T-helper 2 cell treated with Interferon-gamma antibody and Interleukin-4, amounts not matched to agents 5 μg/mL and 100 μg/mL, for 36 hours (primary cell): ENCODE measurements around the gene VCP.
"Not testable (repeated sequence)": the region's sequence is repeated elsewhere in the genome, so short reads cannot be mapped to it uniquely, and the experiment has no call there.

ENCODE experiments used
- DNase-seq: peaks from one replicate; pipeline ENCODE4 v3.0.0; 2021; ENCODE audit warnings: low spot score
- H3K27ac Mint-ChIP-seq: one replicate; pipeline ENCODE4 v1.8.0; 2021; ENCODE audit warnings: mild to moderate bottlenecking, mixed read lengths
- H3K27me3 Mint-ChIP-seq: one replicate; pipeline ENCODE4 v1.8.0; 2021; ENCODE audit warnings: low read depth, mixed read lengths
- H3K36me3 Mint-ChIP-seq: one replicate; pipeline ENCODE4 v1.8.0; 2021; ENCODE audit warnings: low read depth, mixed read lengths
- H3K4me1 Mint-ChIP-seq: one replicate; pipeline ENCODE4 v1.8.0; 2021; ENCODE audit warnings: low read depth, mixed read lengths
- H3K4me3 Mint-ChIP-seq: one replicate; pipeline ENCODE4 v1.8.0; 2022; ENCODE audit warnings: mild to moderate bottlenecking, moderate library complexity, mixed read lengths
- H3K9me3 Mint-ChIP-seq: one replicate; pipeline ENCODE4 v1.8.0; 2021; ENCODE audit warnings: mixed read lengths

The VCP gene

DNA sequence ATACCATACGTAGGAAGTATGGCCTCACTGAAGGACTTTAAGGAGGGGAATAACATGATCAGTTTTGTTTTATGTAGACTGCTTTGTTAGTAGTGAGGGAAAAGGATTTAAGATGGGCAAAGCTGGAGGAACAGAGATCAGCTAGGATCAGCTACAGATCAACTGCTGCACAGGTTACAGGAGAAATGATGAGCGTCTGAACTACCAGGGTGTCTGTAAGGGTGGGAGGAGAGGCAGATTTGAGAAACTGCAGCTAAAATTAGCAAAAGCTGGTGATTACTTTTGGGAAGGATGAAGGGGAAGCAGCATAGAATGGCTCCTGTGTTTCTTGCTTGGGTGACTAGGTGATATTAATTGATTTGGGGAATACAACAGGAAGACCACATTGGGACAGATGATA, 39.3 kb downstream of the VCP start:
- Mint-ChIP-seq H3K9me3 (no peaks in the 10 kb centered on the region), H3K27ac (no peak overlapping the region)

GRCh38 chr9:35029852-35030251, 42.6 kb downstream of the VCP start:
- no peaks in the 10 kb centered on the region for H3K27me3 Mint-ChIP-seq
- H3K27ac Mint-ChIP-seq, result no peak overlapping the region
- DNase-seq, result no peak
- peaks cover 15% of the 10 kb centered on the region for H3K4me1 Mint-ChIP-seq
- H3K9me3 Mint-ChIP-seq, result no peaks in the 10 kb centered on the region
- H3K4me3 Mint-ChIP-seq, result no peak overlapping the region
- H3K36me3 Mint-ChIP-seq, result no peaks in the 10 kb centered on the region

More for the DNA sequence above, 39.3 kb downstream of the VCP start:
- H3K4me1 Mint-ChIP-seq, result peaks cover 8% of the 10 kb centered on the region
- H3K36me3 Mint-ChIP-seq, result no peaks in the 10 kb centered on the region
- no peak for DNase-seq
- H3K4me3 Mint-ChIP-seq, result no peak overlapping the region
- H3K27me3 Mint-ChIP-seq, result no peaks in the 10 kb centered on the region

GRCh38 chr9:35029241-35029640, 43.2 kb downstream of the VCP start:
- DNase-seq, result no peak
- Mint-ChIP-seq H3K27me3 (no peaks in the 10 kb centered on the region), H3K4me3 (no peak overlapping the region), H3K36me3 (no peaks in the 10 kb centered on the region), H3K4me1 (peaks cover 15% of the 10 kb centered on the region), H3K9me3 (no peaks in the 10 kb centered on the region), H3K27ac (no peak overlapping the region)

- Mint-ChIP-seq H3K36me3 (peaks cover 2% of the 10 kb centered on the region), H3K9me3 (no peaks in the 10 kb centered on the region), H3K27me3 (no peaks in the 10 kb centered on the region), H3K4me1 (peaks cover 21% of the 10 kb centered on the region), H3K4me3 (no peak overlapping the region), H3K27ac (no peak overlapping the region)
- DNase-seq, result no peak
Observed at GRCh38 chr9:35028341-35028740, 44.1 kb downstream of the VCP start.

DNA sequence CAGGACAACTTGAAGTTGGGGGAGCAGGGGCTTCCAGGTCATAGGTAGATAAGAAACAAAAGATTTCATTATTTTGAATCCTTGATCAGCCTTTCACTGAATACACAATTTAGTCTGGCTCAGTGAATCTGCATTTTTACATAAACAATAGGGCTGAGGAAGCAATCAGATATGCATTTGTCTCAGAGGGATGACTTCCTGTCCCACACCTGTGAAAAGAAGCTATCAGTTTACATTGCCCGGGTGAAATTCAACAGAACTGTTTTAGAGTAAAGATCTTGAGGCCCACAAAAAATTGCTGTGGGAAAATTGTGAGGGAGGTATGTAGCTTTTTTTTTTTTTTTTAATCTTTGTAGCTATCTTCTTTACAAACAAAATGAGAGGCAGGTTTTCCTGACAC, 44.6 kb downstream of the VCP start:
- peaks cover 2% of the 10 kb centered on the region for H3K36me3 Mint-ChIP-seq
- no peaks in the 10 kb centered on the region for H3K9me3 Mint-ChIP-seq

DNA sequence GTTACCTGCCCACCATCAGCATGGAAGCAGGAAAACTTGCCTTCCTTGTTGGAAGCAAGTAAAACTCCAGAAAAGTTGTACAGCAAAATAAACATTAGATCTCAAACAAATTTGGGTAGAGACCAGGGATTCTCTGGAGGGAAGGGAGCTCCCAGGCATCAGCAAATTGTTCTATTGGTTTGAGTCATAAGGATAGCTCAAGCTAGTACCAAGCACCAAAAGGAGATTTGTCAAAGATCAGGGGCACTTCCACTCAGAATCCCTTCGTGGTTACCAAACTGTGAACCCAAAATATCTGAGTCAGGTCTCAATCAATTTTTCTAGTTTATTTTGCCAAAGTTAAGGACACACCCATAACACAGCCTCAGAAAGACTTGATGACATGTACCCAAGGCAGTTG, 45.1 kb downstream of the VCP start:
- H3K36me3 Mint-ChIP-seq, result peaks cover 2% of the 10 kb centered on the region
- H3K4me1 Mint-ChIP-seq, result peaks cover 22% of the 10 kb centered on the region
- no peak for DNase-seq
- no peak overlapping the region for H3K4me3 Mint-ChIP-seq
- no peak overlapping the region for H3K27ac Mint-ChIP-seq
- H3K9me3 Mint-ChIP-seq, result no peaks in the 10 kb centered on the region
- H3K27me3 Mint-ChIP-seq, result no peaks in the 10 kb centered on the region

More for the DNA sequence above, 44.6 kb downstream of the VCP start:
- no peak overlapping the region for H3K4me3 Mint-ChIP-seq
- H3K27ac Mint-ChIP-seq, result no peak overlapping the region
- H3K4me1 Mint-ChIP-seq, result peaks cover 22% of the 10 kb centered on the region
- H3K27me3 Mint-ChIP-seq, result no peaks in the 10 kb centered on the region
- DNase-seq, result no peak

DNA sequence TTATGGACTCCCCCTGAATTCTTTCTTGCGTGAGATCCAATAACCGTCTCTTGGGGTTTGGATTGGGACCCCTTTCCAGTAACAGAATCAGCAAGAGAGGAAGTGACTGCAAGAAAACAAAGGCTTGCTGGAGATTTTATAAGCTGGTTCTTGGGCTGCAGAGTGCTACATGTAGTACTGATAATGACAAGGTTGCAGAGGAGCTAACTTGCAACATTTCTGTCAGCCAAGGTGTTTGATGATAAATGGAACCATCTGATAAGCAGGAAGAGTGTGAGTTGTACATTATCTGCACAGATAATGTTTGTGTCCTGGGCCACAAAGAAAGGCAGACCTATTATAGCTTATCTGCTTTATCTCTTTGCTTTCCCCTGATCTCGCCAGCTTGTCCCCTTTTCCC, 45.8 kb downstream of the VCP start:
- H3K9me3 Mint-ChIP-seq, result no peaks in the 10 kb centered on the region
- no peak overlapping the region for H3K4me3 Mint-ChIP-seq
- no peak overlapping the region for H3K27ac Mint-ChIP-seq

DNA sequence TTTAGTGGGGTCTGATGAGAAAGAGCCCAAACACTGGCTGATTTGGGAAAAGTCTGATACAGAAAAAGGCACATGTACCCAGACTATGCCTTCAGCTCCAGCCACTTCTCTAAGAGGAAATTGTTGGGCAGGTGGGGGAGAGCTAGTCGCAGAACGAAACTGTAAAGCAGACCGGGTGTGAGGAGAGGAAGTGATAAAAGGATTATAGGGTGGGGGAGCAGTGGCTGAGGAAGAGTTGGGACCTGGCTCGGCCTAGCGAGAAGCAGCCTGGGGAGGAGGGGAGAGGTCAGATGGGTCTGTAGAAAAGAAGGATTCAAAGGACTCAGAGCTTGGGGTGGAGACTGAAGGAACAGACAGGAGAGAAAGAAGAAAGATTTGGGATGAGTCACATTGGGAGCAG, 49.0 kb downstream of the VCP start:
- not testable (repeated sequence) for DNase-seq, H3K9me3 Mint-ChIP-seq, H3K27ac Mint-ChIP-seq, H3K27me3 Mint-ChIP-seq, H3K36me3 Mint-ChIP-seq, H3K4me3 Mint-ChIP-seq
- H3K4me1 Mint-ChIP-seq, result peaks cover 22% of the 10 kb centered on the region

More for the DNA sequence above, 45.8 kb downstream of the VCP start:
- Mint-ChIP-seq H3K4me1 (peaks cover 22% of the 10 kb centered on the region), H3K36me3 (peaks cover 2% of the 10 kb centered on the region), H3K27me3 (no peaks in the 10 kb centered on the region)
- no peak for DNase-seq

DNA sequence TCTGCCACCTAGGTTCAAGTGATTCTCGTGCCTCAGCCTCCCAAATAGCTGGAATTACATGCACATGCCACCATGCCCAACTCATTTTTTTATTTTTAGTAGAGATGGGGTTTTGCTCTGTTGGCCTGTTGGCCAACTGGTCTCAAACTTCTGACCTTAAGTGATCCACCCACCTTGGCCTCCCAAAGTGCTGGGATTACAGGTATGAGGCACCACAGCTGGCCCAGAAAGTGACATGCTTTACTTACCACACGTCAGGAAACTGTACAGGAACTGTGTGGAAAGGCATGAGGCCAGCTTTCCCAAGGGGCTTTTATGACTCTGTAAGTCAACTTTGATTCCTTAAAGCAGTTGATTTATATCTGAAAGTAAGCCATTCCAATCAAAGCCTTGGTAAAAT, 57.9 kb downstream of the VCP start:
- H3K27ac Mint-ChIP-seq, result no peak overlapping the region
- H3K36me3 Mint-ChIP-seq, result peaks cover 8% of the 10 kb centered on the region
- peaks cover 5% of the 10 kb centered on the region for H3K4me1 Mint-ChIP-seq
- no peak overlapping the region for H3K4me3 Mint-ChIP-seq
- H3K27me3 Mint-ChIP-seq, result no peaks in the 10 kb centered on the region
- H3K9me3 Mint-ChIP-seq, result peaks cover 22% of the 10 kb centered on the region
- no peak for DNase-seq

- H3K4me3 Mint-ChIP-seq, result no peak overlapping the region
- peaks cover 8% of the 10 kb centered on the region for H3K36me3 Mint-ChIP-seq
- peaks cover 5% of the 10 kb centered on the region for H3K4me1 Mint-ChIP-seq
- no peak overlapping the region for H3K27ac Mint-ChIP-seq
- DNase-seq, result no peak
- peaks cover 22% of the 10 kb centered on the region for H3K9me3 Mint-ChIP-seq
- no peaks in the 10 kb centered on the region for H3K27me3 Mint-ChIP-seq
Observed at GRCh38 chr9:35010351-35010958, 62.0 kb downstream of the VCP start.
